GM18861 (cell line): ENCODE data around the gene PRTN3.

Source experiments
- ATAC-seq: cut with Tn5 transposase; IDR thresholded peaks from one replicate; pipeline ENCODE4 v1.9.1; 2021; ENCODE audit not compliant: unreplicated experiment

Gene PRTN3

DNA sequence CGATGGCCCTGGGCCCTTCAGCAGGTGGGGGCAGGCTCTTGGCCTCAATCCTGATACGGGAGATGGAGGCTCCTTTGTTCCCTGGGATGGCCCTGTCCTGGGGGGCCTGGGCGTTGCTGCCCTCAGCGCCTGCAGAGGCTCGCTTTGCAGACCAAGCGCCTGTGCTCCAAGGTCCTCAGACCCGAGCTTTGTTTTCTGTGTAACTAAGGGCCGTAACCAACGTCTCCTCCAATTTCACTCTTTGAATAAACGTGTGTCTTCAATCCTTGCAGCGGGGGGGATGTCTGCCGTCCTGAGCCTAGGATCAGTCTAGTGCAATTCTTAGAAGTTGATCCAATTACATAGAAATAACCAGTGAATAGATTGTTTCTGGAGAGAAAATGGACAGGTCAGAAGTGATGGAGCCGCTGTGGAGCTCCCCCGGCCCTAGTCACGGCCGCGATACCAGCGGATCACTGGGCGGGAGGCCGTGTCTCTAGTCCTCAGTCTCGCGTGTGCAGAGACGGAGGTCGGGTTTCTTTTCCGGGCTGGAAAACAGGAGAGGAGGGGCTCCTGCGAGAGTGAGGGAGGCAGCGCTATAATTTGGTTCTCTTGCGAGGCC lies 38.2 kb upstream of the PRTN3 start:
- no peak for ATAC-seq

DNA sequence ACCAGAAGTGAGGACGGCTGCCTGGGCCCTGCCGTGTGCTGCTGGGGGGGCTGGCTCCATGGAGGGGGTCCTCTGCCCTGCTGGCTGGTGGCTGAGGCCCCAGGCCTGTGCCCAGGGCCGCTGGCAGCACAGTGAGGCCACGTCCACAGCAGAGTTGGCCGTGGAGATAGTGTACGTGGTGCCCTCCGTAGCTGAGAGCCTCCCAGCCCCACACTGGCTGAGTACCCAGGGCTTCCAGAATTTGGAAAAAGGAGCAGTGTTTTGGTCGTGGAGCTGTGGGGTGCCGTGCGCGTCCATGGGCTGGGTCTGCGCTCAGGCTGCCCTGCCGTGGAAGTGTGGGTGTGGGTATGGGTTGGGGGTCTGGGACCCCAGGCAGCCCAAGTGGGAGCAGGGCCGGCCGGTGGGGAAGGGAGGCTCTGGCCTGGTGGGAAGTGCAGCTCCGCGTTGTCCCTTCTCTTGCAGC lies 37.7 kb upstream of the PRTN3 start:
- no peak for ATAC-seq

DNA sequence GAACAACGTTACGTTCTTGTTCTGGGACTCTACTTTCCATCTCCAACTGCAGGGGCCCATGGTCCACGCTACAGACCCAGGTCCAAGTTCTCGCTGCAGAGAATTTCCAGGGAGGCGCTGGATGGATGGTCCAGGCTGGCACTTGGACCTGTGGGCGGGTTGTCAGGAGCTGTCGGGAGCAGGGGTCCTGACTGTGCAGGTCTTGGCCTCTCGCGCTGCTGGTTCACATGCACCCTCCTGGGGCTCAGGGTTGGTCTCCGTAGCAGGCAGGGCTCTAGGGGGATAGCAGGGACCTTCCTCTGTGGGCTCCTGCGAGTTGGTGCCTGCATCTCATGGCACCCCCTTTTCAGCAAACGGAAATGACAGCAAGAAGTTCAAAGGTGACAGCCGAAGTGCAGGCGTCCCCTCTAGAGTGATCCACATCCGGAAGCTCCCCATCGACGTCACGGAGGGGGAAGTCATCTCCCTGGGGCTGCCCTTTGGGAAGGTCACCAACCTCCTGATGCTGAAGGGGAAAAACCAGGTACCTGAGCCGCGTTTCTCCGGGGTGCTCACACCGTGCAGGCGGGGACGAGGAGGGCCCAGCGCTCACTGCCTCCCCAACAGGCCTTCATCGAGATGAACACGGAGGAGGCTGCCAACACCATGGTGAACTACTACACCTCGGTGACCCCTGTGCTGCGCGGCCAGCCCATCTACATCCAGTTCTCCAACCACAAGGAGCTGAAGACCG lies 36.9 kb upstream of the PRTN3 start:
- ATAC-seq = no peak

DNA sequence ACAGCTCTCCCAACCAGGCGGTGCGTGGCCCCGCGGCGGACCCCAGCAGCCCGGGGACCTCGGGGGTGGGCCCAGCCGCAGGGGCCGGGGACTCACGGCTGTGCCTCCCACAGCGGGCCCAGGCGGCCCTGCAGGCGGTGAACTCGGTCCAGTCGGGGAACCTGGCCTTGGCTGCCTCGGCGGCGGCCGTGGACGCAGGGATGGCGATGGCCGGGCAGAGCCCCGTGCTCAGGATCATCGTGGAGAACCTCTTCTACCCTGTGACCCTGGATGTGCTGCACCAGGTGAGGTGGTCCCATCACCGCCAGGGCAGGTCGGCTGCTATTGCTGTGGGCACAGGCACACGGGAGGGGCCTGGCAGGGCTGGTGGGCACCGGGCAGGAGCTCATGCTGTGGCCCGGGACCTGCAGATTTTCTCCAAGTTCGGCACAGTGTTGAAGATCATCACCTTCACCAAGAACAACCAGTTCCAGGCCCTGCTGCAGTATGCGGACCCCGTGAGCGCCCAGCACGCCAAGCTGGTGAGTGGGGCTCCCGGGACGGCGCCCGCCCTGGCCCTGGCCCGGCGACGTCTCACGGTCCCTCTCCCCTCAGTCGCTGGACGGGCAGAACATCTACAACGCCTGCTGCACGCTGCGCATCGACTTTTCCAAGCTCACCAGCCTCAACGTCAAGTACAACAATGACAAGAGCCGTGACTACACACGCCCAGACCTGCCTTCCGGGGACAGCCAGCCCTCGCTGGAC lies 36.2 kb upstream of the PRTN3 start:
- no peak for ATAC-seq

DNA sequence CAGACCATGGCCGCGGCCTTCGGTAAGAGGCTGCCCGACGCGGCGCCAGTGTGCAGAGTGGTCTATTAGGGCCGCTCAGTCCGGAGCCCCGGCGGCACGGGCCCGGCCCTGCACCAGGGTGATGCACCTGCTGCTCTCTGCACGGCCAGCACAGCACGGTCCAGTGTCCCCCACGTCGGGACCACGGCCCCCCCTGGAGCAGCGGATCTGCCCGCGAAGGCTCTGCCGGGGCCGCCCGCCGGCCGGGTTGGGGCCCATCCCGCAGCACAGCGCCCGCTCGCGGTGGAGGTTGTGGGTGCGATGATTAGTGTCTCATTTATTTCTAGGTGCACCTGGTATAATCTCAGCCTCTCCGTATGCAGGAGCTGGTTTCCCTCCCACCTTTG lies 35.6 kb upstream of the PRTN3 start:
- no peak for ATAC-seq

DNA sequence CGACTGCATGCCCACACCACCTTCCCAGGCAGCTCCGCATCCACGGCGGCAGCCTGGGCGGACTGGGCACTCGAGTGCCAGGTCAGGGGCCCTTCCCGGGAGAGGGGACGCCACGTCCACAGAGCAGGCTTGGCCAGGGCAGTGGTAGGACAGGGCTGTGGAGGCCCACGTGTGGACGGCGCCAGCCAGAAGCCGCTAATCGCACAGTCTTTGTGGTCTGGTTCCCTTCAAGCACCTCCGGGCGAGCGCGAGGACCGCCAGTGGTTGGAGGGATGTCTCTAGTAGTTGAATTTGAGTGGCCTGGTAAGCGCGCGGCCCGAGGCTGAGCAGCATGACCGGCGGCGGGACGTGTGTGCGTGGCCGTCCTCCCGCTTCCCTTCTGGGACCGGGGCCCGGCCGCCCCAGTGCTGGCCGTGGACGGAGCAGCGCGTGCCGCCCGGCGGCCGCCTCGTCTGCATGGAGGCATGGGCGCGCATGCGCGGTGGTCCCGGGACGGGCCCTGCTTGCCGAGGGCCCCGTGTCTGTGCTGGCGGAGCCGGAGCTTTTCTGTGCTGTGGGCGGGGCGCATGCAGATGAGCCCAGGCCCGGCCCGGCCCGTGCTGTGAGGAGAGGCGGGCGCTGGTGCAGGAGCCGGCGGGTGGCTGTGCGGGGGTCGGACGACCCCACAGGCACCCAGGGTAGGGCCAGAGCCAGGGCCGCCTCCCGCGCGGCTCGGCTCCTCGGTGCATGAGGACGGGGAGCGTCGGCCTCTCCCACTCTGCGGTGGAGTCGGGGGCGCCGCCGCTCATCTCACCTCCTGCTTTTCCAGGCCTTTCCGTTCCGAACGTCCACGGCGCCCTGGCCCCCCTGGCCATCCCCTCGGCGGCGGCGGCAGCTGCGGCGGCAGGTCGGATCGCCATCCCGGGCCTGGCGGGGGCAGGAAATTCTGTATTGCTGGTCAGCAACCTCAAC lies 34.9 kb upstream of the PRTN3 start:
- ATAC-seq = no peak

DNA sequence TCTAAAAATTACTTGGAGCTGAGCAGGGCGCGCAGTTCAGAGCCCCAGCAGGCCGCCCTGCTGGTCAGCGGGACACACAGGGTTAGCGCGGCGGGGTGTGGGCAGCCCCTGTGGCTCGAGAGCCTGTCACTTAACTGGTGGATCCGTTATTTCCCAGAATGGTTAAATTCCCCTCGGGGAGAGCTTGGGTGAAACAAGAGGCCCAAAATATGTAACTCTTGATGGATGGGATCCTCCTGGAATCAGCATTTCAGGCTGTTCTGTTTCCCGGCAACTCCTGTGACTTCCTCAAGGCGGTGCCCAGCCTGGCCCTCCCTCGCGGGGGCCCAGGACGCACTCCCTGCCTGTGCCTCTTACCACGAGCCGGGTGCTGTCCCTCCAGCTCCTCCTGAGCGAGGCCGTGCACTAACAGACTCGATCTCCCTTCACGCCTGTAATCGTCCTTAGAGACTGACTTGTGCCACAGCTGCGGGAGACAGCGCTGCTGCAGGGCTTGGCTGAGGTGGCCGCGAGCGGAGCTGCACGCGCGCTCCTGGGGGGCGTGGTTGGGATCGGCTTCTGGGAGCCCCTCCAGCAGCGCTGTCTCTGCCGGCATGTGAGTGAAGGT lies 33.9 kb upstream of the PRTN3 start:
- no peak for ATAC-seq

DNA sequence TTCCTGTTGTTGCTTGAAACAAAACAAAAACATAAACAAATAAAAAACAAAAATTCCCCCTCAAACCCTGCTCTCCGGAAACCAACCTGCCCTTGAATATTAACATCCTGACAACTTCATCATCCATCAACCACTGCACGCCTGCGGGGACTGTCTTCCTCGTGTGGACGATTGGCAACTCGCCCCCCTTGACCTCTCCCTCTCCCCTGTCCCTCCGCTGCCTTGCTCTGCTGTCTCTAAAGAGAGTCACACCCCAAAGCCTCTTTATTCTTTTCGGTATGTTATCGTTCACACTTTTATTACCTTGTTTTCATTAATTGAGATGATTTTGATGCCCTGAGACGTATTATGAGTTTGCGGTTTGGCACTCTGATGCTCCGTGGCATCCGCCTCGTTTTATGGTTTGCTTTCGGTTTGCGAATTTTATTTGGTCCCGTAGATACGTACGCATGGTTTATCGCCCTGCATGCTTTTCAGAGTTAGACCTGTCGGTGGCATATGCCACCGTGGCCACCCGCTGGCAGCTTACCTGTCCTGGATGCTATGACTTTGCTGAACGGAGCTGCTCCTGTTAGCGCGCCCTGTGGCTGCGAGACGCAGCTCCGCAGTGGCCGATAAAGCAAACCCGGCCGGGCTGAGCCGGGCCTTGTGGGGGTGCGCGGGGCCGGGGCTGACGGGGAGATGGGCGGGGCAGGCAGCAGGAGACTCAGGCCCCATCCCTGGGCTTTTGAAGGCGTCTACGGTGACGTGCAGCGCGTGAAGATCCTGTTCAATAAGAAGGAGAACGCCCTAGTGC lies 33.0 kb upstream of the PRTN3 start:
- no peak for ATAC-seq

DNA sequence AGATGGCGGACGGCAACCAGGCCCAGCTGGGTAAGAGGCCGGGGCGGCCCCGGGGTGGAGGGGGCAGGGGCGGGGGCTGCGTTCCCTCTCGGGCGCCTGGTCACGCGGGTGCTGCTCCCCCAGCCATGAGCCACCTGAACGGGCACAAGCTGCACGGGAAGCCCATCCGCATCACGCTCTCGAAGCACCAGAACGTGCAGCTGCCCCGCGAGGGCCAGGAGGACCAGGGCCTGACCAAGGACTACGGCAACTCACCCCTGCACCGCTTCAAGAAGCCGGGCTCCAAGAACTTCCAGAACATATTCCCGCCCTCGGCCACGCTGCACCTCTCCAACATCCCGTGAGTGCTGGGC lies 32.4 kb upstream of the PRTN3 start:
- ATAC-seq = no peak

DNA sequence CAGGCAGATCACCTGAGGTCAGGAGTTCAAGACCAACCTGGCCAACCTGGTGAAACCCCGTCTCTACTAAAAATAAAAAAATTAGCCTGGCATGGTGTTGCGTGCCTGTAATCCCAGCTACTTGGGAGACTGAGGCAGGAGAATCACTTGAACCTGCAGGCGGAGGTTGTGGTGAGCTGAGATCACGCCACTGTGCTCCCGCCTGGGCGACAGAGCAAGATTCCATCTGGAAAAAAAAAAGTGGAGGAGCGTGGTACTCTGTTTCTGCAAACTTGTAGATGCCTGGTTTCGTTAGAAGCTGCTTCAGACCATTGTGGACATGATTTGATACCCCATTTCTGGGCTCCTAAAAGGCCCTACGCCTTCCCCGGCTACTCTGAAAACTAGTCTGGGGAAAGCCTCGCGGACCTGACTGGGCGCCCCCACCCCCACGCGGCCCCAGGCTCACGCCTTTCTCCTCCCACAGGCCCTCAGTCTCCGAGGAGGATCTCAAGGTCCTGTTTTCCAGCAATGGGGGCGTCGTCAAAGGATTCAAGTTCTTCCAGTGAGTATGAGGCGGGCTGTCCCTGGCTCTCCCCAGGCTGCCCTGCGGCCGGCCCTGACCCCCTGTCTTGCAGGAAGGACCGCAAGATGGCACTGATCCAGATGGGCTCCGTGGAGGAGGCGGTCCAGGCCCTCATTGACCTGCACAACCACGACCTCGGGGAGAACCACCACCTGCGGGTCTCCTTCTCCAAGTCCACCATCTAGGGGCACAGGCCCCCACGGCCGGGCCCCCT lies 30.5 kb upstream of the PRTN3 start:
- no peak for ATAC-seq

DNA sequence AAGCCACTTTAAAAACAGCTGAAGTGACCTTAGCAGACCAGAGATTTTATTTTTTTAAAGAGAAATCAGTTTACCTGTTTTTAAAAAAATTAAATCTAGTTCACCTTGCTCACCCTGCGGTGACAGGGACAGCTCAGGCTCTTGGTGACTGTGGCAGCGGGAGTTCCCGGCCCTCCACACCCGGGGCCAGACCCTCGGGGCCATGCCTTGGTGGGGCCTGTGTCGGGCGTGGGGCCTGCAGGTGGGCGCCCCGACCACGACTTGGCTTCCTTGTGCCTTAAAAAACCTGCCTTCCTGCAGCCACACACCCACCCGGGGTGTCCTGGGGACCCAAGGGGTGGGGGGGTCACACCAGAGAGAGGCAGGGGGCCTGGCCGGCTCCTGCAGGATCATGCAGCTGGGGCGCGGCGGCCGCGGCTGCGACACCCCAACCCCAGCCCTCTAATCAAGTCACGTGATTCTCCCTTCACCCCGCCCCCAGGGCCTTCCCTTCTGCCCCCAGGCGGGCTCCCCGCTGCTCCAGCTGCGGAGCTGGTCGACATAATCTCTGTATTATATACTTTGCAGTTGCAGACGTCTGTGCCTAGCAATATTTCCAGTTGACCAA lies 29.8 kb upstream of the PRTN3 start:
- no peak for ATAC-seq

DNA sequence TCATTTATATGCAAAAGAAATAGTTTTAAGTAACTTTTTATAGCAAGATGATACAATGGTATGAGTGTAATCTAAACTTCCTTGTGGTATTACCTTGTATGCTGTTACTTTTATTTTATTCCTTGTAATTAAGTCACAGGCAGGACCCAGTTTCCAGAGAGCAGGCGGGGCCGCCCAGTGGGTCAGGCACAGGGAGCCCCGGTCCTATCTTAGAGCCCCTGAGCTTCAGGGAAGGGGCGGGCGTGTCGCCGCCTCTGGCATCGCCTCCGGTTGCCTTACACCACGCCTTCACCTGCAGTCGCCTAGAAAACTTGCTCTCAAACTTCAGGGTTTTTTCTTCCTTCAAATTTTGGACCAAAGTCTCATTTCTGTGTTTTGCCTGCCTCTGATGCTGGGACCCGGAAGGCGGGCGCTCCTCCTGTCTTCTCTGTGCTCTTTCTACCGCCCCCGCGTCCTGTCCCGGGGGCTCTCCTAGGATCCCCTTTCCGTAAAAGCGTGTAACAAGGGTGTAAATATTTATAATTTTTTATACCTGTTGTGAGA lies 29.2 kb upstream of the PRTN3 start:
- ATAC-seq = no peak

DNA sequence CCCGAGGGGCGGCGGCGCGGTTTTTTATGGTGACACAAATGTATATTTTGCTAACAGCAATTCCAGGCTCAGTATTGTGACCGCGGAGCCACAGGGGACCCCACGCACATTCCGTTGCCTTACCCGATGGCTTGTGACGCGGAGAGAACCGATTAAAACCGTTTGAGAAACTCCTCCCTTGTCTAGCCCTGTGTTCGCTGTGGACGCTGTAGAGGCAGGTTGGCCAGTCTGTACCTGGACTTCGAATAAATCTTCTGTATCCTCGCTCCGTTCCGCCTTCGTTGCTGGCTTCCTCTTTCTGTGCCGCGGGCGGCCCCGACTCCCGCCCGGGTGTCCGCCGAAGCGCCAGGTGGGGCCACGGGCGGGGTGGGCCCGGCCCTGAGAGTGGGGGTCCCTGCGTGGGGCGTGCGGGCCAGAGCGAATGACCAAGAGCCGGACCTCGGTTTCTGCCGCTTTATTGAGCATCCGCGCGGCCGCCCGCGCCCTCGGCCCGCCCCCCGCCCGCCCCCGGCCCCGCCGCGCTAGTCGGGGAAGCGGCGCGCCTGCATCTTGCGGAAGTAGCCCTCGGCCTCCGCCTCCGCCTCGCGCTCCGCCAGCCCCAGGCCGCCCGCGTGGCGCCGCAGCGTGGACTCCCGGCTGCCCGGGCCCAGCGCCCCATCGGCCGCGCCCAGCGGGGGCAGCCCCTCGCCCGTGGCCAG lies 28.6 kb upstream of the PRTN3 start:
- no peak for ATAC-seq

DNA sequence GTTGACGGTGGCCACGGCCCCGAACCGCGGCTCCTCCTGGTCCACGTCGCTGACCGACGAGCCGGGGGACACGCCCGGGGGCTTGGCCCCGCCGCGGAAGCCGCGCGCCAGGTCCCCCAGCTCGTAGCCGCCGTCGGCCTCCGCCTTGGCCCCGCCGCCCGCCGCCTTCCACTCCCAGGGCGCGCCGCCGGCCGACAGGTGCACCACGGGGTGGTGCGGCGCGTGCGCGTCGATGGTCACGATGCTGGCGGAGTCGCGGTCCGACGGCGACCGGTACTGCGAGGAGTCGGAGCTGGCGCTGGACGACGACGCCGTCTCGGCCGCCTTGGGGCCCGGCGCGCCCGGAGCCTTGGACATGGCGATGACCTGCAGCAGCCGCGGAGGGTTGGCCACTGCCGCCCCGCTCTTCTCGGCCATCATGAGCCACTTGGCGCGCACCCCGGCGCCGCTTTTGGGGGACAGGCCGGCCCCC lies 28.0 kb upstream of the PRTN3 start:
- no peak for ATAC-seq

DNA sequence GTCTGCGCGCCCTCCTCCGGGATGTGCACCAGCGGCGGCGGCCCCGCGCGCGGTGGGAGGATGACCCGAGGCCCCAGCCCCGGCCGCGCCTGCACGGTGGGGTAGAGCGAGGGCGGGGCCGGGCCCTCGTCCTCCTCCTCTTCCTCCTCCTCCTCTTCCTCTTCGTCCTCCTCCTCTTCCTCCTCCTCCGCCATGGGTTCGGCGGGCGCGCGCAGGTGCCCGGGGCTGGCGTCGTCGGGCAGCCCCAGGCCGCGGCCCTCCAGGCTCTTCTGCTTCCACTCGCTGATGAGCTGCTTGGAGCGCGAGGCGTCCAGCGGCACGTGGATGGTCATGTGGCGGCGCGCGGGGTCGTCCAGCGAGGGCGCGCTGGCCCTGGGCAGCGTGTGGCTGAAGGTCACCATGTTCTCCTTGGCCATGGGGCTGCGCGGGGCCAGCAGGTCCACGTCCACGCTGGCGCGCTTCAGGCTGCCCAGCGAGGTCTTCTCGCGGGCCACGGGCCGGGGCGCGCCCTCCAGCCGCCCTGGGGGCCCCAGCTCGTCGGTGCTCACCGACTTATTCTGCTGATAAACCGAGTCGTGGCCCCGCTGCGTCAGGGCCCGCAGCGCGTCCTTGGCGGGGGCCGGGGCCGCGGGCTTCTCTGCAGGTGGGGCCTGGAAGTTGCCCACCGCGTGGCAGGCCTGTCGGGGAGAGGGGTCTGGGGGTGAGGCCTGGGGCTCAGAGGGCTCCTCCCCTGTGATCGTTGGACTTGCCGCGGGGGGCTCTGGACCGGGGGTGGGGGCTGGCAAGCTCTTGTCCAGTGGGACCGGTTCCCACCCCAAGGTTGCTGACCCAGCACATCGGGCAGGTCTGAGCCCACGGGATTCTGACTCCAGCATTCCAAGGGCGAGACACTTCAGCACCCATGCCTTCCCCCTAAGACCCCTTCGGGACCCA lies 27.3 kb upstream of the PRTN3 start:
- no peak for ATAC-seq

DNA sequence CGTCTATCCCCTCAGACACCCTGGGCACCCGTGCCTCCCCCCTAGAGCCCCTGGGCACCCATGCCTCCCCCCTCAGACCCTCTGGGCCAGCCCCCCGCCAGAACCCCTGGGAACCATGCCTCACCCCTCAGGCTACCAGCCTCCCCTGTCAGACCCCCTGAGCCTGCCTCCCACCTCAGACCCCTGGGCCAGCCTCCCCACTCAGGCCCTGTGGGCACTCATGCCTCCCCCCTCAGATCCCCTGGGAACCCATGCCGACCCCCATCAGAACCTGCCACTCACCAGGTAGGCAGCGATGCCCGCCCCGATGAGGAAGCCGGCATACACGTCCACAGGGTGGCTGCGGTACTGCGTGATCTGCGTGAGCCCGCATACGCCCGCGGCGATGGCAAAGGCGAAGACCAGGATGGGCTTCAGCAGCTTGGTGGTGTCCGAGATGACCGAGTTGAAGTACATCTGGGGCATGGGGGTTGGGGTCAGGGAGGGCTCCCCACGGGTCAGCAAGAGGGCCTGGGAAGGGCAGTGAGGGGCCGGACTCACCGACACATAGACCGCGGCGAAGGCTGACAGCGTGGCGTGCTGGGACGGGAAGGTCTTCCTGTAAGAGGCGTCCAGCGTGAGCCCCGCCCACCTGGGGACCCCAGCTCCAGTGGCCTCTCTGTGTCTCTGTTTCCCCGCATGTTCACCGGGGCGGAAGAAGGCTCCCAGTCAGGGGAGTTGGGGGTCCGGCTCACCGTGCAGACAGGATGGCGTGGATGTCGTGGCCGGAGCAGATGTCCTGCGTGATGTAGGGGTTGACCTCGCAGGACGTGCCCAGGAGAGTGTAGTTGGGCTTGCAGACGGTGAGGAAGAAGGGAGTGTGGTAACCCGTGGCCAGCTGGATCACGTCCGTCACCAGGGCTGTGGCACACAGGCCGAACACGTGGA lies 26.4 kb upstream of the PRTN3 start:
- no peak for ATAC-seq
